GM19372 (cell line): Measurements from ENCODE around the gene METTL23.

Source experiments
- ATAC-seq: cut with Tn5 transposase; IDR thresholded peaks from one replicate; pipeline ENCODE4 v1.9.1; 2021; ENCODE audit warnings: mild to moderate bottlenecking, low read depth, moderate library complexity; ENCODE audit not compliant: unreplicated experiment

The METTL23 gene, protein sequence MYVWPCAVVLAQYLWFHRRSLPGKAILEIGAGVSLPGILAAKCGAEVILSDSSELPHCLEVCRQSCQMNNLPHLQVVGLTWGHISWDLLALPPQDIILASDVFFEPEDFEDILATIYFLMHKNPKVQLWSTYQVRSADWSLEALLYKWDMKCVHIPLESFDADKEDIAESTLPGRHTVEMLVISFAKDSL

GRCh38 chr17:76726776-76727718, at the start of gene METTL23:
Gene METTL23 (plus strand): TSS chr17:76726839. CDS start chr17:76729711, 2,872 bp downstream.
- peak; percentile 39 for ATAC-seq

DNA sequence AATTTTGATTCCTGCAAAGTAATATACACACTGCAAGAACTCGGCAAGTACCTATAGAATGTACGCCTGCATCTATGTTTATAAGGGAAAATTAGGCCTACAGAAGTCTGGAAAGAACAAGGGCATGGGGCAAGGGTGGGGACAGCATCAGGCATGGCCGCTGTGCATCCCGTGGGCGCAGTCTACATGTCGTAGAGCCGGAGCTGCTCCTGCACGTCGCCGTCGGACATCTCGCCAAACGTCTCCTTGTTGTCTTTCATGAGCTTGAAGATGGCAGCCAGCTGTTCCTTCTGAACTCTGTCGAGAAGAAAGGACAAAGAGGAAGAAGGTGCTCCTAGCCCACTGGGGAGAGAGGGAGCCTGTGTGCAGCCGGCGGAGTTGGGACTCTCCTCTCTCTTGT, 49.2 kb upstream of the METTL23 start:
- no peak for ATAC-seq

DNA sequence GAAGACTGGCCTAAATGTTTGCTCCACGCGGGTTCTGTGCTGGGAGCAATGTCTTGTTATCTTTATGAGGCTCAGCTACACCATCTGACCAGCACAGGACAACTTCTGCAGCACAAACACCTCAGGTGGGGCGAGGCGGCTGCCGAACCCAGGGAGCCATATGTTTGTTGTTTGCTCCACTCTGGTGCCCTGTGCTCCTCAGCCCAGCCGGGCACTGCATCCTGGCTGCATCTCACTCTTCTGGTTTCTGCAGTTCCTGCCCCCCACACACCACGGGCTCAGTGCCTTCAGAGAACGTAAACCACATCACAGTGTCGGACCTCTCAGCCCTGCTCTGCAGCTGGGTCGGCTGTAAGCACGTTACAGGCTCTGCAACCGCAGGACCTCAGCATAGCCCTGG, 48.3 kb upstream of the METTL23 start:
- ATAC-seq, result no peak

- ATAC-seq, result no peak
Observed at GRCh38 chr17:76679239-76679638, 47.4 kb upstream of the METTL23 start.

GRCh38 chr17:76681222-76682137, 45.2 kb upstream of the METTL23 start:
- ATAC-seq, result no peak

- no peak for ATAC-seq
Observed at GRCh38 chr17:76682296-76682695, 44.3 kb upstream of the METTL23 start.

- ATAC-seq, result no peak
Observed at GRCh38 chr17:76683011-76683755, 43.5 kb upstream of the METTL23 start.

DNA sequence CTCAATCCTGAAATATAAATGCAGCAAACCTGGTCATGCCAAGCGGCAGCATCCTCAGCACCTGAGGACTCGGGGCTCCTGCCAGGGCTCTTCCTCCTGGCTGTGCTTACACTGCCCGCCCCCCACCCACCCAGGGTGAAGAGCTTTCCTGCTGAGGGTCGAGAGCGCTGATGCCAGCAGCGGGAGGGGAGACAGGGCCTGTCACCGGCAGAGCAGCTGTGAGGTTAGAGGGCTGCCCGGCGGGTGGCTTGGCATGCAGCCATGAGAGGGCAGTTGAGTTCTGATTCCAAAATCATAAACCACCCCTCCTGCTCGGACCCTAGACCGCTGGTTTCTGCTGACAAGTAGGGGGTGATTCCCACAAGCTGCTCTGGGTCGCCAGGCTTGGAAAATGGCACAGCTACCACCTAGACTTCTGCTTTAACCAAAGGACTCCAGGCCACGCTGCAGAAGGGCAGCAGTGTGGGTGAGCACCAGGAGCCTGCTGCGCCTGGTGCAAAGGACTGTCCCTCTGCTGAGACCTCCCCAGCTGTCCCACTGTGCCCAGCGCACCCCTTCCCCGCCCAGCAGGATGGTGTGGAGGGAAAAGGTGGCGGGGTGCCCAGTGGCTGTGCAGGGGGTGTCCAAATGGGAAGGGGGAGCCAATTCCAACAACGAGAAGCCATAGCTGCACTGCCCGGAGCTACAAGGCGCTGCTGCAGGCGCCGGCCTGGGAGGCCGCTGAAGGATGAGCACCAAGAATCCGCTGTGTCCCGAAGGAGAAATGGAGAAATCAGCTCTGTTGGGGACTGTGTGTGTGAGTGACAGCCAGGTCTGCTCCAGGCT, 42.5 kb upstream of the METTL23 start:
- ATAC-seq, result no peak

DNA sequence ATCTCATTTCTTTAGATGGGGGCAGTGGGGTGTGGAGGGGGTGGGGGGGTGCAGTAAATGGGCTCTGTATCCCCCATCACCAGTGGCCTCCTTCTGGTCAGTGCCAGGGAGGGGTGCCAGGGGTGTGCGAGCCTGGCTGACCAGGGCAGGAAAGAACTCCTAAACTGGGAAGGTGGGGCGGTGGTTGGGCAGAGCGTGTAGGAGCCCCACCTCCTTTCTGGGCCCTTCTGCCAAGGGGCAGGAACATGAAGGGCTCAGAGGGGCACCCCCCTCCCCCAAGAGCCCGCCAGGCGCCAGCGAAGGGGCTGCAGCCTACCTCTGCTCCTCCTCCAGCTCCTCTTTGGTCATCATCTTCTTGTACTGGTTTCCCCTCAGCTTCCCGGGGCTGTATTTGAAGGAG, 41.9 kb upstream of the METTL23 start:
- ATAC-seq, result no peak

GRCh38 chr17:76685366-76685765, 41.3 kb upstream of the METTL23 start:
- ATAC-seq, result no peak

DNA sequence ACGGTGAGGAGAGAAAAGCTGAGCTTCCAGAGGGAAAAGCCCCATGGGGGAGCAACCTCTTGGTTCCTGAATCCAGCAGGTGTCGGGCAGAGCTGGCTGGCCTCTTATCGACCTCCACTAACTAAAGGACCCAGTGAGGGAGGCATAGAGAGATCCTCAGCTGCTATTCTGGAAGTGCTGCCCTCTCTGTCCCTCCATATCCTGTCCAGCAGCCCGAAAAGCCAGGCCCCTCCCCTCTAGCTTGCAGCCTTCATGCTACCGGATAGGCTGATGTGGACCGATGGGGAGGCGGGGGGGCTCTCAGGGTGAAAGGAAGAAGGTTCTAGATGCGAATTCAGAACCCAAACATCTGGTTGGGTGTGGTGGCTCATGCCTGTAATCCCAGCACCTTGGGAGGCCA, 40.8 kb upstream of the METTL23 start:
- ATAC-seq, result no peak

GRCh38 chr17:76686538-76687297, 39.9 kb upstream of the METTL23 start:
- no peak for ATAC-seq

- ATAC-seq, result no peak
Observed at GRCh38 chr17:76687298-76688164, 39.1 kb upstream of the METTL23 start.

DNA sequence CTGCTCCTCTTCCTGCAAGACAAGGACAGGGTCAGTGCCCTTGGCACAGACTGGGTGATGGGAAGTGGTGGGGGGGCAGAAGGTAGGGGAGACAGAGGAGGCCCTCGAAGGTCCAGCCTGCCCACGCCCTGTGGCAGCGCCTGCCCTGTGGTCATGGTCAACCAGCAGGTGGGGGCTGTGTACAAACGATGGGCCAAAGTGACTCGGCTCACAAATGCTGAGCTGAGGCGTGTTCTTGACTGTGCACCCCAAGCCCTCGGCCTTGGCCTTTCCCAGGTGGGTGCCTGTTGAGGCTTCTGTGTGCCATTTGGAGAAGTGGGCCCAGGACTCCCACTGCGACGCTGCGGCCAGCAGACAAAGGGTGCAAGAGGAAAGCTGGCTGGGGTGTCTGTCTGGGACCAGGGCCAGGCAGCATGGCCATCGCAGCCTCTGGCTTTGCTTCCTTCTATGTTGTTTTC, 38.4 kb upstream of the METTL23 start:
- no peak for ATAC-seq

DNA sequence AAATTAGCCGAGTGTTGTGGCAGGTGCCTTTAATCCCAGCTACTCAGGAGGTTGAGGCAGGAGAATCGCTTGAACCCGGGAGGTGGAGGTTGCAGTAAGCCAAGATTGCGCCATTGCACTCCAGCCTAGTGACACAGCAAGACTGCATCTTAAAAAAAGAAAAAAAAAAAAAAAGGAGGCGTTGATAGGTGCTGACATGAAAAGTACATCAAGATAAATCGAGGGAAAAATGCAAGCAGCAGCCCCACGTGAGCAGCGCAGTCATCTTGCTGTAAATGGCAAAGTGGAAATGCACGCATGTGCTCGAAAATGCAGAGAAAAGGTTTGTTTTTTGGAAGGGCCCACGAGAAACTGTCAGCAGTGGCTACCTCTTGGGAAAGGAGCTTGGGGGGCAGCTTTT, 36.8 kb upstream of the METTL23 start:
- no peak for ATAC-seq

GRCh38 chr17:76690596-76691280, 35.9 kb upstream of the METTL23 start:
- ATAC-seq, result no peak
